HEK293 (cell line): Measurements from ENCODE around the gene UMOD.

Experiments used
- BCL11A ChIP-seq: fragments of 450-650 bp; formaldehyde crosslinking; IDR thresholded peaks from 2 replicates; pipeline ENCODE4 v1.5.1; 2016; ENCODE audit warnings: low read depth, missing biosample characterization, missing genetic modification characterization
- ZBTB44 ChIP-seq: fragments of 450-650 bp; IDR thresholded peaks from 2 replicates; pipeline ENCODE4 v1.5.1; 2018; ENCODE audit warnings: missing biosample characterization, mild to moderate bottlenecking, missing genetic modification characterization
- ZNF302 ChIP-seq: fragments of 450-650 bp; formaldehyde crosslinking; IDR thresholded peaks from 2 replicates; pipeline ENCODE4 v1.5.1; 2016; ENCODE audit warnings: missing biosample characterization, missing genetic modification characterization, low read depth
- TF ChIP-seq, protein P1 (sequence below): fragments of 450-650 bp; formaldehyde crosslinking; IDR thresholded peaks from 2 replicates; pipeline ENCODE4 v1.5.1; 2016; ENCODE audit warnings: missing biosample characterization, missing genetic modification characterization

DNA sequence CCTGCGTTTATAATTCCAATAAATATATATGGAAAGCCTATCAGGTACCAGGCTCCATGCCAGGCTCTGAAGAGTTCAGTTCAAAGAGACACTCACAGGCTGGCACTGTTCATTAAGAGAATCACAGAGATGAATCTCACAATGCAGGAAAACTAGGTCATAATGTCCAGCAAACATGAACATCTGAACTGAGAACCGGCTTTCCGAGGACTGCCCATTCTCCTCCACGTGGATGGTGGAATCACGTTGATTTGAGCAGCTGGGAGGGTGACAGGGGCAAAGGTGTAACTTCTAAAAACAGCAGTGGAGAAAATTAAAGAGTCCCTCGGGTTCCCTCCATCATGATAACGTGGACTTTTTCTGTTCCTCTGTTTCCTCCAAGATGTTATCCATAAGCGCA is 35.4 kb downstream of the UMOD start:
- TF ChIP-seq, protein P1, sequence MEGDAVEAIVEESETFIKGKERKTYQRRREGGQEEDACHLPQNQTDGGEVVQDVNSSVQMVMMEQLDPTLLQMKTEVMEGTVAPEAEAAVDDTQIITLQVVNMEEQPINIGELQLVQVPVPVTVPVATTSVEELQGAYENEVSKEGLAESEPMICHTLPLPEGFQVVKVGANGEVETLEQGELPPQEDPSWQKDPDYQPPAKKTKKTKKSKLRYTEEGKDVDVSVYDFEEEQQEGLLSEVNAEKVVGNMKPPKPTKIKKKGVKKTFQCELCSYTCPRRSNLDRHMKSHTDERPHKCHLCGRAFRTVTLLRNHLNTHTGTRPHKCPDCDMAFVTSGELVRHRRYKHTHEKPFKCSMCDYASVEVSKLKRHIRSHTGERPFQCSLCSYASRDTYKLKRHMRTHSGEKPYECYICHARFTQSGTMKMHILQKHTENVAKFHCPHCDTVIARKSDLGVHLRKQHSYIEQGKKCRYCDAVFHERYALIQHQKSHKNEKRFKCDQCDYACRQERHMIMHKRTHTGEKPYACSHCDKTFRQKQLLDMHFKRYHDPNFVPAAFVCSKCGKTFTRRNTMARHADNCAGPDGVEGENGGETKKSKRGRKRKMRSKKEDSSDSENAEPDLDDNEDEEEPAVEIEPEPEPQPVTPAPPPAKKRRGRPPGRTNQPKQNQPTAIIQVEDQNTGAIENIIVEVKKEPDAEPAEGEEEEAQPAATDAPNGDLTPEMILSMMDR (tag by site-specific recombination) = no peak
- TF ChIP-seq BCL11A (tag by site-specific recombination) (no peak), ZBTB44 (tag by site-specific recombination) (no peak), ZNF302 (tag by site-specific recombination) (no peak)
